GM19193 (cell line): ENCODE data around the gene ANO8.

Experiments
- POLR2A ChIP-seq: IDR thresholded peaks from 4 replicates; pipeline ENCODE4 v1.6.1; 2011; ENCODE audit not compliant: insufficient read depth, insufficient read length; ENCODE audit errors: extremely low read depth

ANO8 gene

DNA sequence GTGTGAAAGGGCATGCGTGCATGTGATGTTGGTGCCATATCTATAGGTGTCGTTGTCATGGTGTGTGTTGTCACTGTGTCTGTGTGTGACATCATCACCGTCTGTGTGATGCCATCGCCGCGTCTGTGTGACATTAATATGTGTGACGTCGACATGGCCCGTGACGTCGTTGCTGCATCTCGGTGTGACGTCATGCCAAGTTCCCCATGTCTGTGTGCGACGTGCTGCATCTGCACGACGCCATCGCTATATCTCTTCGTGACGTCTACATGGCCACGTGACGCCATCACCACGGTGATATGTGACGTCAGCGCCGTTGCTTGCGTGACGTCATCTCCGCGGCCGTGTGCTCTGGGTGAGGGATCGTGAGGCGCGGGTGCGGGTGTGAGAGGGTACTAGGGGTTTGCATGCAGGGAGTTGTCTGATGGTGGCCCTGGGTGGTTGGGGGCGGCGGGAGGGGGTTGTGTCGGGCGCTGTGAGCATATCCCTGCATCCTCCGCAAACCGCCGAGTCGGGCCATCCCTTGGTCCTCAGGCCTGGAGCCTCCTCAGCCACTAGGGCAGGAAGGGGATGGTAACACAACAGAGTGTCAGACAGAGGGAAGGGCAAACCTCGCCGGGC lies 17.3 kb upstream of the ANO8 start:
- TF ChIP-seq POLR2A: no peak

DNA sequence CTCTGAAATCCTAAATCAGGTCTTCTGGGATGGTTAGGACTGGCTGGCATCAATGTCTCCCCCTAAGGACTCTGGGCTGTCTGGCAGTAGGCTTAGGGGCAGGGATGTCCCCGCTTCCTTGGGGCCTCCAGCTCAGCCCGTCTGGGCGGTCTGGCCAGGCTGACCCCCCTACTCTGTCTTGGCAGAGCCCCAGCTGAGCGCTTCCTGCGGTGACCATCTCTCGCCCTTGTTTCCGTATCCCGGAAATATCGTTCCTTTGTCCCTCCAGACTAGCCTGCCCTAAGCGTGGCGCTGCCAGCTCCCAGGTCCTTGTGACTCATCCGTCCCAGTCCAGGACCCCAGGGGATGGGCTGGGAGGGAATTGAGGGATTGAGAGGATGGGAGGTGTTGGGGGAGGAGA lies 14.0 kb upstream of the ANO8 start:
- TF ChIP-seq POLR2A: no peak

DNA sequence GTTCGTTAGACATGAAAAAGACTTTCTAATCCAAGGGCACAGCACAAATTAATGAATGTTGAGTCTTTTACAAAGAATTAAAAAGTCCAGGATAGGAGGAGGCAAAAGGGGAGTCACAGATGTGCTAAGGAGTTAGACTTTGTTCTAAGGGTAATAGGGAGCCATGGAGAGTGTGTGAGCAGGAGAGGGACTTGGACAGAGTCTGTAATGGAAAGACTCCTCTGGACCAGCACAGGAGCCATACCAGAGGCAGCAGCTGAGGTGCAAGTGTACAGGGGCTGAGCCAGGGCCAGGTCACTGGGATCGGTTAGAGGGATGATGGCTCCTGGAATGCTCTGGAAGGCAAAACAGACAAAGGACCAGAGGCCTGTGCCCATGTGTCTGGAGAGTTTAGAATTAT lies 13.2 kb upstream of the ANO8 start:
- TF ChIP-seq POLR2A: no peak

DNA sequence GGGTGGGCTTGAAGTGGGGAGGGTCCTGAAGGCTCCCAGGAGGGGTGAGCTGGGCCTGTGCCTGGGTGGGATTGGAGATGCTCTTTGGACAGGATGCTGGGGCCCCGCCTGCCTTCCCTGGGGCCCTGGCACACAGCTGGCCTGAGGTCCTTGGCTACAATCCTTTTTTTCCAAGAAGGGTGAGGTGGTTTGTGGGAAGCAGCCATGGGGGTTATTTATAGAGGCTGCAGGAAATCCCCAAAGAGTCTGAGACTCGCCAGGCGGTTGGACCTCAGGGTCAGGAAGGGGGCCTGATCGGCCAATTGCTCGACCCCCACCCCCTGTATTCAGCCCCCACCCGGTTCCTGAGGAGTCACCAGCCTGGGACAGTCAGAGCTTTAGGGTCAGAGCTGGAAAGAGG lies 12.7 kb upstream of the ANO8 start:
- TF ChIP-seq POLR2A: no peak

DNA sequence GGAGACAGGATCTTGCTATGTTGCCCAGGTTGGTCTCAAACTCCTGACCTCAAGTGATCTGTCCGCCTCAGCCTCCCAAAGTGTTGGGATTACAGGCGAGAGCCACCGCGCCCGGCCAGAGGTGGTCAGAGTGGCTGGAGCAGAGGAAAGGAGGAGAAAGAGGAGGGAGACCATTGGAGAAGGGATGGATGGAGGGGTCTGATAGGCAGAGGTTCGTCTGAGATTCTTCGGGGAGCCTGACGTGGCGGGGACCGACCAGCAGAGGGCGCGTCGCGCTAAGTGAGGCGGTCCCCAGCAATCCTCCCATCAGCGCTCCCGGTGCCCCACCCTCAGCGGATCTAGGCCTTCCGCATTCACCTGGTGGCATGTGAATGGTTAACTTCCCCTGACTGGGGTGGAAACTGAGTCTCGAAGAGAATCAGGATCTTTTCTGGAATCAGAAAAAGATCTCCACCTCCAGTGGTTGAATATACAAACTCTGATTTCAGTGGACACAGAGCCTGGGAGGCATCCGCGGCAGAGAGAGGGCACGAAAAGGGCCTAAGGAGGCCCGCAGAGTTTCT lies 11.5 kb upstream of the ANO8 start:
- no peak for TF ChIP-seq POLR2A

DNA sequence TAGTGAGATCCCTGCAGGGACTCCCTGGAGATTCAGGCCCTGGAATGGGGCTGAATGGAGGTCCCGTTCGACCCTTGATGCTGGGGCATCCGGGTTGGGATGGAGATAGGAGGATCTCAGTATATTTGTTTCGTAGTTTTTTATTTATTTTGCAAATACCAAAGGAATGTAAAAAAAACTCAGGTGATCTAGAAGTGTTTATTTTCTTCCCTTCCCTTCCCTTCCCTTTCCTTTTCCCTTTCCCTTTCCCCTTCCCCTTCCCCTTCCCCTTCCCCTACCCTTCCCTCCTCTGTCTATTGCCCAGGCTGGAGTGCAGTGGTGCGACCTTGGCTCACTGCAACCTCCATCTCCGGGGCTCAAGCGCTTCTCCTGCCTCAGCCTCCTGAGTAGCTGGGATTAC lies 7.2 kb upstream of the ANO8 start:
- no peak for TF ChIP-seq POLR2A

DNA sequence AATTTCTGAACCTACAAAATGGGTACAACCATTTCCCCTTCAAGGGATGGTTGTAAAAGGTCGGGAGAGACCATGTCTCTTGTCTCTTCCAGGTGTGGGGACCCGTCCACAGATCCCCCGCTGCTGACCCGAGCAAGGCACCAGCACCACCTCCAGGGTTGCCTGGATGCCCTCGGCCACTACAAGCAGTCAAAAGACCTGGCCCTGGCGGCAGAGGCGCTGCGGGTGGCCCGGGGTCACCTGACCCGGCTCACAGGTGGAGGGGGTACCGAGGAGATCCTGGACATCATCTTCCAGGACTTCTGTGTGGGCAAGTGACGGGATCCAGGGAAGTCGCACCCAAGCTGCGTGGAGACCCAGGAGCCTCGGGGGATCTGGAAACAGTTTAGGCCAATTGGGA lies 6.7 kb upstream of the ANO8 start:
- TF ChIP-seq POLR2A: no peak

DNA sequence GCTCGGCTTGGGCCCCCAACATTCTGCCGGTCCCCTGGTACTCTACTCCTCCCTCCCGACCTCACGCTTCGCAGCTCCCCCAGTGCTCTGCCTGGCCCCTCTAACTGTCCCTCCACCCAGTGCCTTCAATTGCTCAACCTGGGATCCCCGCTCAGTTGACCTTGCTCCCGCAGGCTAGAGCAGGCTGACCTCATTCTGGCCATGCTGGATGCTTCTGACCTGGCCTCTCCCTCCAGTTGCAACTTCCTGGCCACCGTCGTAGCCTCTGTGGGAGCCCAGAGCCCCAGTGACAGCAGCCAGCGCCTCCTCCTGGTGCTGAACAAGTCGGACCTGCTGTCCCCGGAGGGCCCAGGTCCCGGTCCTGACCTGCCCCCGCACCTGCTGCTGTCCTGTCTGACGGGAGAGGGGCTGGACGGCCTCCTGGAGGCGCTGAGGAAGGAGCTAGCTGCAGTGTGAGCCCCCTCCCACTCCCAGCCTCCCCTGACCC lies 6.3 kb upstream of the ANO8 start:
- no peak for TF ChIP-seq POLR2A

DNA sequence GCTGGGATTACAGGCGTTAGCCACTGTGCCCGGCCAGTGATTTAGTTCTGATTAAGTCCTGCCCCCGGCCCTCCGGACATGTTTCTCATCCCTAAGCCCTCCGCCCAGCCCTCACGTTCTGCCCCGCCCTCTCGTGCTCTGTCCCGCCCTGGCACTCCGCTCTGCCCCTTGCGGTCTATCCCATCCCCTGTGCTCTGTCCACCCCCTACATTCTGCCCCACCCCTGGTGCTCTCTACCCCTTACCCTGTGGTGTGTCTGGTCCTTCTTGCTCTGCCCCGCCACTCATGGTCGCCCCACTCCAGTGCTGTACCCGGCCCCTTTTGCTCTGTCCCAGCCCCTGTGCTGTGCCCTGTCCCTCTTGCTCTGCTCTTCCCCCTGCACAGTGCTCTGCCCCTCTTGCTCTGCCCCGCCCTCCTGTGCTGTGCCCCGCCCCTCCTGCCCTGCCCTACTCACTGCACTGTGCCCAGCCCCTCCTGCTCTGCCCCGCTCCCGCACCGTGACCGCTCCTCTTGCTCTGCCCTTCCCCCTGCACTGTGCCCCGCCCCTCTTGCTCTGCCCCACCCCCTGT lies 5.7 kb upstream of the ANO8 start:
- no peak for TF ChIP-seq POLR2A

DNA sequence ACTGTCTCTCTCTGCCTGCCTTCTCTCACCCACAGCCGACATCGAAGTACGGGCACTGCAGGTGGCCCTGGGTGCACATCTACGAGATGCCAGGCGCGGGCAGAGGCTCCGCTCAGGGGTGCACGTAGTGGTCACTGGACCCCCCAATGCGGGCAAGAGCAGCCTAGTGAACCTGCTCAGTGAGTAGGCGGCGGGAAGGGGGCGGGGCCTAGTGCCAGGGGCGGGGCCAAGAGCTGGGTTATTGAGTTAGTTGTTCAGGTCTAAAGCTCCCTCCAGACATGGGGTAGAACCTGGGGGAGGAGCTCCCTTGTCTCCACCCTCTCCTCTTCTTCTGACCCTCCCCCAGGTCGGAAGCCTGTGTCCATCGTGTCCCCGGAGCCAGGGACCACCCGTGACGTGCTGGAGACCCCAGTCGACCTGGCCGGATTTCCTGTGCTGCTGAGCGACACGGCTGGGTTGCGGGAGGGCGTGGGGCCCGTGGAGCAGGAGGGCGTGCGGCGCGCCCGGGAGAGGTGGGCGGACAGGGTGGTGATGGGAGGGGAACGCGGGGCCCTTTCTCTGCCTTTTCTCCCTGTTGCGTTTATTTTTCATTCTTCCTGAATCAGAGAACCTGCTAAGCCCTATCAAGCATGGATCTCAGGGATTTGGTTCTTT lies 4.6 kb upstream of the ANO8 start:
- no peak for TF ChIP-seq POLR2A

DNA sequence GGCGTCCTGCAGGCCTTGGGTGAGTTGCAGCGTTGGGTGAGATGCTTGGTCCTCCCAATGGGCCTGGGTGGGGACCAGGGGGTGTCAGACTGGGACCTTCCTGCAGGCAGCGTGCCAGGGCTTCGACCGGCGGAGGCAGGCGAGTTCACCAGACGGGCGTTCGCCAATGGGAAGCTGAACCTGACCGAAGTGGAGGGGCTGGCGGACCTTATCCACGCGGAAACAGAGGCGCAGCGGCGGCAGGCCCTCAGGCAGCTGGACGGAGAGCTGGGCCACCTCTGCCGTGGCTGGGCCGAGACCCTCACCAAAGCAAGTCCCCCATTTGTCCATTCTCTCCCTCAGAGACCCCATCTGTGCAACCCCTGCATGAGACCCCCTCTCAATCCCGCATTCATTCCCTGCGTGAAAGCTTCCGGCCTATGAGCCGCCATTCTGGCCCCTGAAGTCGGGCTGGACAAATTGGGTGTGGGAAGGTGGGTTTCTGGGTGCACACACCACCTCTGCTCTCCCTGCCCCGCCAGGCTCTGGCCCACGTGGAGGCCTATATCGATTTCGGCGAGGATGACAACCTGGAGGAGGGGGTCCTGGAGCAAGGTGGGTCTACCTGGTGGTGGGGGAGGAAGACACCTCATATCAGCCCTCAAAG lies 3.9 kb upstream of the ANO8 start:
- no peak for TF ChIP-seq POLR2A

DNA sequence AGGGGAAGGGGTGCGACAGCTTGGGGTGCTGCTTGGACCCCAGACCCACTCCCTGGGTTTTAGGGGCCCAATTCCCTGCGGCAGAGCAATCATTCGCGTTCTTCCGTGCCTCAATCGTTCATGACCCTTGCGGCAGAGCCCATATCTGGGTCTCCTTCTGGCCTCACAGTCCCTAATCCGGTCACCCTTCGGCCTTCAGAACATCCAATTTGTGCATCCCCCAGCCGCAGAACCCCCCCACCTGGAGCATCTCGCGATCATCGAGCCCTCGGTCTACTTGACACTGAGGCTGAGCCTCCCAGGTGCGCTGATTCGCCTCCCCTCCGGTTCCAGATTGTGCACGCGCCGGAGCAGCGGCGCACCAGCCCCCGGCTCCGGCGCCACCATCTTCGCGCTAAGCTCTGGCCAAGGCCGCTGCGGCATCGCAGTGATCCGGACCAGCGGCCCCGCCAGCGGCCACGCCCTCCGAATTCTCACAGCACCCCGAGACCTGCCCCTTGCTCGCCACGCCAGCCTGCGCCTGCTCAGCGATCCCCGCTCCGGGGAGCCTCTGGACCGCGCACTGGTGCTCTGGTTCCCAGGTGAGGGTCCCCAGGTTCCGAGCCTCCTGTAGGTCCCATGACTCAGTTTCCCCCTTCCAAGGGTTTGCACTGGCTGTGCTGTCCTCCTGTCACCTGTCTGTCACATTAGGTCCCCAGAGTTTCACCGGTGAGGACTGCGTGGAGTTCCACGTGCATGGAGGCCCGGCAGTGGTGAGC lies 3.2 kb upstream of the ANO8 start:
- TF ChIP-seq POLR2A: no peak

DNA sequence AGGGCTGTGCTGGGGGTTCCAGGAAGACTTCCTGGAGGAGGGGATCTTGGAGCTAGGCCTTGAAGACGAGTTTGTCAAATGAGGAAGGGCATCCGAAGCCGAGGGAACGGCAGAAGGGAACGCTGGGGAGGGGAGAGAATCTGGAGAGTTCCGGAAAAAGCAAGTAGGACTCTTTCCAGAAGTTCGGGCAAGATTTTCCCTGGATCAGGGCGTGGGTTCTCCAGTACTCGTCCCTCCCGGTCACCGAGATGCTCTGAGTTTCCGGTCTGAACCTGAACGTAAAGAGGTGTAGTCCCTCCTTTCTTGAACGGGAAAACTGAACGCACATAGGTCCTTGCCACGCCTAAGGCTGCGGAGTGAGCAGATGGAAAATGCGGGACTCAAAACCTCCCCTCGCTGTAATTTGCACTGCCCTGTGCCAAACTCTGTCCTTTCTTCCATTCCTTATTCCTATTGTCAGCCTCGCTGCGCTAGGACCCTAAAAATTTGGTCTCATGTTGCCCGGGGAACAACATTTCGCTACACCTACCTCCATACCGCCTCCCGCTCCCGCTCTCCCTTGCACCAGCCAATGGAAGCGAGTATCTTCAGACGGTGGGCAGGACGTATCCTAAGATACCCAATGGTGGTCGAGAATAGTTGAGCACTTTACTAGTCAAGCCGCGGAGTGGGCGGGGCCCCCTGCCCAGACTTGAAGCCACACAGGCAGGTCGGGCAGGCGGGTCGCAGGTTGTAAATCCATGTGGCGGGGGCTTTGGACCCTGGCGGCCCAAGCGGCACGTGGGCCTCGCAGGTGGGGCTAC lies 2.4 kb upstream of the ANO8 start, which contains the start of gene GTPBP3:
GTPBP3 (plus strand) TSS at position 682 of the 803 bp plus-strand sequence; CDS start at position 741, 59 bp downstream.
- TF ChIP-seq POLR2A: peak; percentile 79

DNA sequence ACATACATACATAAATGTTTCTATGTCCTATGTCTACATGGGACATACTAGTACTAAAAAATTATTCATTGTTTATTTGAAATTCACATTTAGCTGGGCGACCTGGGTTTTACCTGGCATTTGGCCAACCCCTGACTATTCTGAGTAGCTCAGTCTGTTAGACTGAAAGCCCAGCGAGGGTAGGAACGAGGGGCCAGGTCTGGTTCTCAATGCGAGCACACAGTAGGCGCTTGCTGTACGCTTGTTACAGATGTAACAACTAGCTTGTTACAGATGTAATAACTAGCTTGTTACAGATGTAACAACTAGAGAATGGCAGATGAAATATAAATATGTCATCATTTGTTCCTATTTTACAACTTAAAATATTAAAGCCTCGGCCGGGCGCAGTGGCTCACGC lies 920 bp upstream of the ANO8 start:
- TF ChIP-seq POLR2A: no peak
